ENCODE data around the gene CACNA1G.

DNA sequence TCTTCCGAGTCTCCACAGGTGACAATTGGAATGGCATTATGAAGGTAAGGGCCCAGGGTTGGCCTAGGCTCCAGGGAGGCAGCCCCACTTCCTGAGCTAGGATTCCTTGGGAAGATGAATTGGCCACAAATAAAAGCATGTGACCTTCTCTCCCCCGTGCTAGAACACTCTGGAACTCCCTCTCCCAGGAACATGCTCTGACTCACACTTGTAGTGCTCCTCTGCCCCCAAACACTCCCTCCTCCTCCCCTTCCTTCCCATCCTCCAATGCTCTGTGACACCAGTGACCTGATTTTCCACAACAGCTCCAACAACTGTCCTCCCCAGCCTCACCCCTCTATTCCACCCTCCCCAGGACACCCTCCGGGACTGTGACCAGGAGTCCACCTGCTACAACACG, 57.8 kb downstream of the CACNA1G start:
- TF ChIP-seq, protein P1, sequence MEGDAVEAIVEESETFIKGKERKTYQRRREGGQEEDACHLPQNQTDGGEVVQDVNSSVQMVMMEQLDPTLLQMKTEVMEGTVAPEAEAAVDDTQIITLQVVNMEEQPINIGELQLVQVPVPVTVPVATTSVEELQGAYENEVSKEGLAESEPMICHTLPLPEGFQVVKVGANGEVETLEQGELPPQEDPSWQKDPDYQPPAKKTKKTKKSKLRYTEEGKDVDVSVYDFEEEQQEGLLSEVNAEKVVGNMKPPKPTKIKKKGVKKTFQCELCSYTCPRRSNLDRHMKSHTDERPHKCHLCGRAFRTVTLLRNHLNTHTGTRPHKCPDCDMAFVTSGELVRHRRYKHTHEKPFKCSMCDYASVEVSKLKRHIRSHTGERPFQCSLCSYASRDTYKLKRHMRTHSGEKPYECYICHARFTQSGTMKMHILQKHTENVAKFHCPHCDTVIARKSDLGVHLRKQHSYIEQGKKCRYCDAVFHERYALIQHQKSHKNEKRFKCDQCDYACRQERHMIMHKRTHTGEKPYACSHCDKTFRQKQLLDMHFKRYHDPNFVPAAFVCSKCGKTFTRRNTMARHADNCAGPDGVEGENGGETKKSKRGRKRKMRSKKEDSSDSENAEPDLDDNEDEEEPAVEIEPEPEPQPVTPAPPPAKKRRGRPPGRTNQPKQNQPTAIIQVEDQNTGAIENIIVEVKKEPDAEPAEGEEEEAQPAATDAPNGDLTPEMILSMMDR (IDR thresholded peaks at IDR 0.05): no peak
- TF ChIP-seq POLR2AphosphoS5 (IDR thresholded peaks at IDR 0.05) (no peak), POLR2A (IDR thresholded peaks at IDR 0.05) (no peak)

Measured in breast epithelium (tissue), 3 donors.